HG03432 (cell line): ENCODE data around the gene GLIPR1.
"Not testable (repeated sequence)": the region's sequence is repeated elsewhere in the genome, so short reads cannot be mapped to it uniquely, and the experiment has no call there.

Experiments
- ATAC-seq: cut with Tn5 transposase; IDR thresholded peaks from one replicate; pipeline ENCODE4 v1.9.1; 2021; ENCODE audit warnings: mild to moderate bottlenecking, moderate library complexity; ENCODE audit not compliant: unreplicated experiment

The GLIPR1 gene

DNA sequence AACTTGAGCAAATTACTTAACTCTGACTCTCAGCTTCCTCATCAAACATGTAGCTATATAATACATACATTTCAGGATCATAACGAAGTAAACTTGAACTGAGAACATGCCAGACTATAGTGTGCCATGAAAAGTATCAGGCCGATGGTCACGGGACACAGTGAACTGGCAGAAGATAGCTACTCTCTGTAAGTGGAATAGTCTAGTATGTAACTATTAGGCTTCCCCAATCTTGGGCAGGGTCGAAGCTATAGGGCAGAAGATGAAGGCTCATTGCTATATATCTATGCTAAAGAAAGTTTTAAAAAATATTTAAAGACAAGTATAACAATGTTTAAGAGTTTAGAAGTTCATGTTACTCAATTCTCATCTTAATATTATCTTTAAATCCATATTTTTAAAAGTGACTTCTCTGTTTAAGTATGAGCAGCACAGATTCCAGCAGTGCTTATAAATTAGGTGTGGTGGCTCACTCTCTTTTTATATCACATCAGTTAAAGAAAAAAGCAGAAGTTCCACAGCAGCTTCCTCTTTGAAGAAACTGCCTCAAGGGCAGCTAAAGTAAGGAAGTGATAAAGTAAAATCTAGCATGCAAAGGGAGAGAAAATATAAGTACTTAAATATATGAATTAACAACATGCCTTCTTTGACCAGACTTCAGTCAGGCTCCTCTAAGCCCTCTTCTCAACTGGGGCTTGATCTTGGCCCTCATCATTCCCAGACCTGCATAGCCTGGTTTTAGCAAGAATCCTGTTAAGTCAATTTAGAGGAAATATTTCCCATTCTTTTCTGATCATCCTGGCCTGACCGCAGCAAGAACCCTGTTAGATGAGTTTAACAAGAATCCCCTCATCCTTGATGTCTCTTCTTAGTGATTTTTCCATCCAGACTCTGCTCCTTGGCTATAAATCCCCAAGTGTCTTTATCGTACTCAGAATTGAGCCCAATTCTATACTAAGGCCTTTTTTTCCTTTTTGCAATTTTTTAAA, 8.4 kb upstream of the GLIPR1 start:
- ATAC-seq: peak; percentile 49

DNA sequence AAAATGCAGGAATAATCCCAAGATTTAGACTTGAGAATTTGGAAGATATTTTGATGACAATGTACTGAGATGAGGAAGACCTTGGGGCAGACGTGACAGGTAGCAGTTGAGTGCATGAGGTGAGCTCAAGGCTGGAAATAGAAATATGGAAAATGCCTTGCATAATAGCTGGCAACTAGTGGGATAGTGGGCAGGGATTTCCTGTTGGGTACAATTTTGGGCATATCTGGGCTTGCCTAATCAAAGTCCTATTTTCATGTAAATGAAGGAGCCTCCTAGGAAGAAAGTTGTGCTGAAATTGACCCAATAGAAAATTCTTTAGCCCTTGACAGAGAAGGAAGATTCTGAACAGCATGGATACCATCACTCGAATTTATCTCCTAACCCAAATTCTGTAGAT, 6.4 kb upstream of the GLIPR1 start:
- ATAC-seq: no peak

DNA sequence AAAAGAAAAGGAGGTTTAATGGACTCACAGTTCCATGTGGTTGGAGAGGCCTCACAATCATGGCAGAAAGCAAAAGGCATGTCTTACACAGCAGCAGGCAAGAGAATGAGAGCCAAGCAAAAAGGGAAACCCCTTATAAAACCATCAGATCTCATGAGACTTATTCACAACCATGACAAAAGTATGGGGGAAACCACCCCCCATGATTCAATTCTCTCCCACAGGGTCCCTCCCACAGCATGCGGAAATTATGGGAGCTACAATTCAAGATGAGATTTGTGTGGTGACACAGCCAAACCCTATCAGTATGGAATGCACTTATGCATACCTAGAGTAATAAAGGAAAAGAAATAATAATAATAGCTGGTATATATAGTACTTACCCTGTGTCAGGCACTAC, 4.5 kb upstream of the GLIPR1 start:
- no peak for ATAC-seq

DNA sequence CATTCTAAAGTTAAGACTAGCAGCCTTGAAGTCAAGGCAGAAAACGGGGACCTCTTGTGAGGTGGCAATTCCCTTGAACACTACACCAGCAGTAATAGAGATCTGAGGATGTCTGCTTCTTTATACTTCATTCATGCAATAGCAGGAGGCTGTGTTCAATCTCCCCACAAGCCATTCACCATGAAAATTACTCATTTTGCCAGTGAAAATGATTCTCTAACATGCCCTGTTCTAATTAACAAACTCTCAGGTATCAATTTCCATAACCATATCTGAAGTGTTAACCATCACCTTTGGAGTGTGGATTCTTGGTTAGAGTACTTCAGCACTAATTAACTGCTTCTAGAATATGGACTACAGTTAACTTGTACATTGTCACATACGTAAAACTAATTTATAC, 3.4 kb upstream of the GLIPR1 start:
- no peak for ATAC-seq

DNA sequence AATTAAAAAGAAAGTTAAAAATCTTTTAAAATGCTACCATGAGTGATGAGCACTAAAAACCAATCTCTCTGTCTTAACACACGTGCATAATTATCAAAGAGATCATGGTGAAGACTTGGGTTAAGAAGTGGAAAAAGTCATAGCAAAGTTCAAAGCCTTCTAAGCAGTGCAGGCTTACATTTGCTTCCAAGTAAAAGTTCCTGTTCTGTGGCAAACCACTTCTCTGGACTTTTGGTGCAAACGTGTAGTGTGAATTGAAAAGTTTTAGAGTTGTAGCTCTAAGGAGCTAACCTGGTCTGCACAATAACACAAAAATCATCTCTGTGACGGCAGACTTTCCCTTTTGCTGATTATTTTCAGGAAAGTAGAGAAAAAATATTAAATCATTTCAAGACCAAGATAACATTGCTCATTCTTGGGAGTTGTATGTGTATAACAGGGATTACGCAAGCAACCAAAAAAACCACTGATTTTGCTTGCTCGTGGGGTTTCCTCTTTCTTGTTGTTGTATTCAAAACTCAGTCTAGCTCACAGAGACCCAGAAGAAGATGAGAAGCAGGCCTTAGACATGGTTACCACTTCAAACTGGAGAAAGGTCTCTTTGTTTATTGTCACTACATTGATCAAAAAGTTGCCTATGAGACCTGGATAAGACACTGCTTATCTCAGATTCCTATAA, 2.3 kb upstream of the GLIPR1 start:
- peak; percentile 16 for ATAC-seq

DNA sequence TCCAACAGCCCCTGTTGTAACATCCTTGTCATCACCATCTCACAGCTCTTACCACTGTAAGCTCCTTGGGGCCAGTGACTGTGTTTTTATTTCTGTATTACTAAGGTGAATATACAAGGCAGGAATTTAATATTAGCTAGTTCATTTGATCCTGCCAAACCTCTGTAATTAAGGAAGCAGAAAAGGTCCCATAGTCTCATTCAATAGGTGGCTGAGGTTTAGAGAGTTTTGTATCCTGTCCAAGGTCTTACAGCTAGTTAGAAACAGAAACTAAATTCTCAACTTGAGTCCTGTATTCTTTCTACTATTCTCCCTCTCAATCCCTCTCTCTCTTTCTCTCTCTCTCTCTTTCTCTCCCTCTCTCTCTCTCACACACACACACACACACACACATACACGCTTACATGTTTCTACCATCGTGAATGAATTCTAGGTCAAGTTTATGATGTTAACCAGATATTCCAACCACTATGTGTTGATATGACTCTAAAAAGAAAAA, 543 bp upstream of the GLIPR1 start:
- ATAC-seq: peak; percentile 34

DNA sequence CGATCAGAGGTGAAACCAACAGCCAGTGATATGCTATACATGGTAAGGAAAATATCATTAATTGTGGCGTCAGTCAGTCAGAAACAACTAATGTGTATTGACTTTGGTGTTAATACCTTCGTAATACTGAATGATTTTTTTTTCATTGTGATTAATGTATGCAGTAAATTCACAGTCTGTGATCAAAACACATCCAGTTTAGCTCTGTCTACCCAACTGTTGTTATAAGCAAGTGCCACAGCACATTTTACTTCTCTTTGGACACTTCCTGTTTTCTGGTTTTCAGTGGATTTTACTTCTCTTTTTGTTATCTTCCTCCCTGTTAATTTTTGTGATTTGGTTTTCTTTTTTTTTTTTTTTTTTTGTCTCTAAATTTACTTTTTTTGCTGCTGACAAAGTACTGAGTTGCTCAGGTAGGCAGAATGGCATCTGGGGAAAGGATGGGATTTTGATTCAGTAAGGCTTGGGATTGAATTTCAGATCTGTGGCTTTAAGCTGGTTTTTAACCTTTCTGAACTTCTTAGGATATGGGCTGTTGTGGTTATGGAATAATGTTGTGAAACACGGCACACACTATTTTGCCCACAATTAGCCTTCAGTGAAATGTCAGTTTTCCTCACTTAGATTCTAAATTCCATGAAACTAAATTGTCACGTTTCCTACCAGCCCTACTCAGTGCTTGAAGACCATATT, 604 bp downstream of the GLIPR1 start:
- peak; percentile 18 for ATAC-seq

DNA sequence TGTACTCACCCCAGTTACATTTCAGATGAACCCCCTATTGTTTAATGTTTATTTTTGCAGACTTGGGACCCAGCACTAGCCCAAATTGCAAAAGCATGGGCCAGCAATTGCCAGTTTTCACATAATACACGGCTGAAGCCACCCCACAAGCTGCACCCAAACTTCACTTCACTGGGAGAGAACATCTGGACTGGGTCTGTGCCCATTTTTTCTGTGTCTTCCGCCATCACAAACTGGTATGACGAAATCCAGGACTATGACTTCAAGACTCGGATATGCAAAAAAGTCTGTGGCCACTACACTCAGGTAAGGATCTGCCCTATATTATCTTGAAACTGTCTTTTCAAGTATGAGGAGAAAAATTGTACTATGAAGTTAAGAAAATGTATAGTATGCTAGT, 1.2 kb downstream of the GLIPR1 start:
- no peak for ATAC-seq

DNA sequence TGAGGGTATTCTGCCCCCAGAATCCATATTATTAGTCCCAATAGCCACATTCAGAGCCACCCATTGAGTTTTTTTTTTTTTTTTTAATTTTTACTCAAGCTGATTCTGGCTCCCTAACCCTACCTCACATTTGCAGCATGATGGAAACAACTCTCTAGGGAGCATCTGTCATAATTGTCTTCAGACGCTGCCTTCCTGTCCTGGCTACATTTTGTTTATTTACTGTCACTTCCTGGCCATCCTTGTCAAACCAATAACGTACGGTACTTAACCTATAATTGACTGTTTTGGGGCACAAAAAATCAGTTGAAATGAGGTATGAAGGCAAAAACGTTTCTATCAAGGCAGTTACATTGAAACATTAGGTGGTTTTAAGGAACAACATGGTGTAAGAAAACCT, 2.1 kb downstream of the GLIPR1 start:
- peak; percentile 19 for ATAC-seq

DNA sequence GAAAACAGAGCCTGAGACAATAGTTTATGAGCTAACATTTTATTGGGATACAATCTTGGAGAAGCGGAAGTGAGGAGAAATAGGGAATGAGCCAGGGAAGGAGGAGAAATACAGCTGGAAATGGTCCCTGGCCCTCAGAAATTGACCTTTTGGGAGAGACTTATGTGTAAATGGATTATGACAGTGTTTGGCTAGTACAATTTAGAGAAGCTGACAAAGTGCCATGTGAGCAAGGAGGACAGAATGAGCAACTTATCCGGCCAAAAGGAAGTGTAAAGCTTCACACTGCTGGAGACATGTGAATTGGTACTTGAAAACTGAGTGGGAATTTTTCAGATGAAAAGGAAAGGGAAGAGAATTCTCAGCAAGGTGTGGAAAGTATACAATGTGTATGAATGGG, 2.9 kb downstream of the GLIPR1 start:
- no peak for ATAC-seq

DNA sequence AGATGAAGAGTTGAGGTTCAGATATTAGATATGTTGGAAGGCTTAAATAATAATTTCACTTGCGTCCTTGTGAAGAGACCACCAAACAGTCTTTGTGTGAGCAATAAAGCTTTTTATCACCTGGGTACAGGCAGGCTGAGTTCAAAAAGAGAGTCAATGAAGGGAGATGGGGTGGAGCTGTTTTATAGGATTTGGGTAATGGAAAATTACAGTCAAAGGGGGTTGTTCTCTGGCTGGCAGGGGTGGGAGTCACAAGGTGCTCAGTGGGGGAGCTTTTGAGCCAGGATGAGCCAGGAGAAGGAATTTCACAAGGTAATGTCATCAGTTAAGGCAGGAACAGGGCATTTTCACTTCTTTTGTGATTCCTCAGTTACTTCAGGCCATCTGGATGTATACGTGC, 3.9 kb downstream of the GLIPR1 start:
- not testable (repeated sequence) for ATAC-seq

DNA sequence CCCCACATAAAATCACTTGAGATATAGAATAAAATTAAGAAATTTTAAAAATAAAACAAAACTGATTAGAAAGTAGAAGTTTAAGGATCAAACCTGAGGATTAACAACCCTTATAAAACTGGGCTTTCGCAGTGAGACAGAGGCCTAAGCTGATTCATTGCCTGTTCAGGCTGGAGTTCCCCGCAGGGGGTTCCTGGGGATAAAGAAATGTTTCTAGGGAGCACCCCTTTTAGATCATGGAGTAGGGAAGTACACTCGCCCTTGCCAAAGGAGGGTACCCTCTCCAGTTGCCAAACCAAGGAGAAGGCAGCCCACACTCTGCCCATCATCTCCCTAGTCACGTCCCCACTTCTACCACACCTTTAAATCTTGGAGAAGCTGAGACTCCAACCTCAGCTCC, 6.8 kb downstream of the GLIPR1 start:
- ATAC-seq: no peak

DNA sequence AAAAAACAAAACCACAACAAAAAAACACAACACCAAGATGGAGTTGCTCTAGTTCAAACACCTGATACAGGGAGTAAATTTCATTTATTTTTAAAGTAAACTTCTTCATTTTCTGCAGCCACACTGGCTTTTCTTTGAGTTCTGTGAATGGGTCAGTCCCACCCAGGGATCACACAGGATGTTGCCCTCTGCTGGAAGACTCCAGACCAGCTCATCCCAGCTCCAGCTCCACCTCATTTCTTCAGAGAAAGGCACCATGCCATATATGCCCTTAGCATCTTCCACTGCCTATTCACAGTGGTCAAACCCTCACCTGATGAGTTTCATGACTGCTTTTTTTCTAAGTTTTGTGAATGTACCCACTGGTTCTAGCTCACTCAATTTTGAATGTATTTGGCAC, 8.0 kb downstream of the GLIPR1 start:
- ATAC-seq: peak; percentile 55

DNA sequence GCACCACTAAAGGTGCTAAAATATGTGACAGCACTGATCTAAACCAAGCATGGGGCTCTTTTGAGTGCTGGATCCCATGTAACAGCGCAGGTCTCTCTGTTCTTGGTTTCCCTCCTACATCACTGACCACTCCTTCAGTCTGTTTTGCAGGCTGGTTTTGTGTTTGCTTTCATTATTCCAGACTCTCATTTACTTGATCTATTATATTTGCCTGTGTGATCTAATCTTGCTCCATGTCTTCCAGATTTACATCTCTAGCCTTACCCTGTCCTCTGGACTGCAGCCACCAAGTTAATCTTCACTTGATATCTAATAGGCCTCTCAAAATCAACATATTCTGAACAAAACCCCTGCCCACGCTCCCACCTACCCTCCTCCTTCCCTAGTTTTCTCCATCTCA, 8.6 kb downstream of the GLIPR1 start:
- ATAC-seq: no peak

DNA sequence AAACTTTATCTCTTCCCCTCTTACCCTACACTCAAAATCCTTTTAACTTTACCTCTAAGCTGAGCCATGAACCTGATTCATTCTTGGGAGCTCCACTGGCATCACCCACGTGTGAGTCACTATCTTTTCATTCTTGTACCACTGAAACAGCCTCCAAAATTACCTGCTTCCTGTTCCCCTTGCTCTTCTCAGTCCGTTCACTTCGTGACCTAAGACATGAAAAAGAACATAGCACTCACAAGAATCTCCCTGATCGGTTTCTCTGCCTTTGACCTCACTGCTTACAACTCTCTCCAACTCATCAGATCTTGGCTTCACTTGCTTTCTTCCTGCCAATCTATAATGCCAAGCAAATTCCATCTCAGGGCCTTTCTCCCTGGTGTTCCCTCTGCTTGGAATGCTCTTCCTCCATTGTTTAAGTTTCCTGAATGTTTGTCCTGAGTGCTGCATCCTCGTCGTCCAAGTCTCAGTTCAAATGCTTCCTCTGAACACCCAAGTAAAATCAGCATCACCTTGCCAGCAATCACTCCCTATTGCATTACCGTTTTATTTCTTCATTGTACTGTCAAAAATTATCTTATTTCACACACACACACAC, 9.2 kb downstream of the GLIPR1 start:
- ATAC-seq: peak; percentile 60

DNA sequence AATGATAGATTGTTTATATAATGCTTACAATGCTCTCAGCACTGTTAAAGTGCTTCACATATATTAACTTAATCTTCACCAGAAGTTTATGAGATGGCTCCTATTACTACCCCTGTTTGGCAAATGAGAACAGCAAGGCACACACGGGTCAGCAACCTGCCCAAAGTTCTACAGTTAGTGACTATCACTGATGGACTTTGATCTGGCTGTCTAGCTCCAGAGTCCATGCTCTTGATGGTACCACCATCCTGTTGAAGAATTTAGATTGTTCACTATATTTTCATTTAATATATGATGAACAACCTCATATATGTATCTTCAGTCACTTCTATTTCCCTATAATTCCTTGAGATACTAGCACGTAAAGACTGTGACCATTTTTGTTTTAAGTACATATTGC, 10.6 kb downstream of the GLIPR1 start:
- no peak for ATAC-seq

DNA sequence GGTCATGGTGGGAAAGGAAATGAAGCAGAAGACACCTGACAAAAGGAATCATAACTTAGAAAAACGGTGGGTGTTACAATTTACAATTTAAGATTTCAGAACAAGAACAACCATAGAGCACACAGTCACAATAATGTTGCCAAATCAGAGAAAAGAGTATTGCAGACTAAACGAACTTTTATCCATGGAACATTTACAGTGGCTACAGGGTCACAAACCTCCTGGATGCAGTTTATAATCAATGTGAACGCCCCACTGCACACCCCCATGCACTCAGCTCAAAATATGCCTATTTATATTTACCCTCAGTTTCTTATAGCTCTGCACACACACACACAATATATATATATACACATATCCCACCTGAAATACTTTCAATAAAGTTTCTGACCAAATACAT, 22.9 kb downstream of the GLIPR1 start:
- no peak for ATAC-seq

DNA sequence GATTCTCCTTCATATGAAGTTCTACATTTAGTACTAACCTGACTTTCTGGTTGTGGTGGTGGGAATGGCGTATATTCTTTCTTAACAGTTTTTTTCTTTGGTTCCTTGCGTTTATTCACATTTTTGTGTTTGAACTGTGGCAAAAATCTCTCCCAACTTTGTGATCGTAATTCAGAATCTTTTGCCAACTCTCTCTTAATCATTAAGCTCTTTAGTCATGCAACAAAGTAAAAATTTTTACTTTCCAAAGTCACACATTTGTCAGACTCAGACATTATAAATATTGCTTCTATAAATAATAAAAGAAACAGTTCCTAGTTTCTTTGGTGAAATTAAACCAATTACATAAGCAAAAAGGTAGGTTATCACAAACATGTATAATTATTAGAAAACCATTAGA, 23.3 kb downstream of the GLIPR1 start:
- no peak for ATAC-seq

DNA sequence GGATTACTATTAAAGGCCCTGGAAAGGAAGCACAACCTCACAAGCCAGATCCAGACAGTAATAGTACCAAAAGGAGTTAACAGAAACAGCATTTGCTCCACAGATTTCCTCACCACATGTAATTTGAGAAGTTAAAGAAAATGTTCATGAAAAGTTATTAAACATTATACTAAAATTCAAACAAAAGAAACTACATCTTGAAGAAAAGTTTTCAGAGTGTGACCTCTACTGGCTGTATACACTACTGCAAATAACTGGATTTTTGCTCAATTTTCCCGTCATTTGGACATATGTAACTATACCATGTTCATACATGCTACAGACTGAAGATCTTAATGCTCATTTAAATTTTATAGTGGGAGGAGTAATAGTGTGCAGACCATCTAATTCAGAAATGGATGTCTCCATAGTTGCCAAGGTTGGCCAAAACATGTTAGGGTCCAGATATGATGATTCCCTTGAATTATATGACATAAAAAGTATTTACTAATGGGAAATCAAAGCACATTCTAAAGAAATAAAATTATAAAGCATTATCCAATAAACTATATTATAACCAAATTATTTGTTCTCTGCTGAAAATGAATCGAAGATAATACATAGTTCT, 25.3 kb downstream of the GLIPR1 start:
- ATAC-seq: no peak

DNA sequence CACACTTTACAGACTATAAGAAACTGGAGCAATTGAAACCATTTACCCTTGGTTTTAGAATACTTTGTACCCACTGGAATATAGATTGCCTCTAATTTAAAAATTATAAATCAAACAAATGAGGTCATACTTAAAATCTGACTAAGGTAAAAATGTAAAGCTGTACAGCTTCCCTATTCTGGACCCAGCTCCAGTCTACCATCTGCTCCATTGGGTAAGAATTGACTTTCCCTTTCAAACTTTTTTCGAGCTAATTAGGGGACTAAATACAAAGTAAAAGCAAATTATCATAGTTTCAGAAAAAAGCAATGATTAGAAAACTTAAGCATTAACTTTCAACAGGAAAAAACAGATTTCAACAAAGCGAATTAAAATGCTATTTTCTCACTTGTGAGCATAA, 26.5 kb downstream of the GLIPR1 start:
- ATAC-seq: no peak

DNA sequence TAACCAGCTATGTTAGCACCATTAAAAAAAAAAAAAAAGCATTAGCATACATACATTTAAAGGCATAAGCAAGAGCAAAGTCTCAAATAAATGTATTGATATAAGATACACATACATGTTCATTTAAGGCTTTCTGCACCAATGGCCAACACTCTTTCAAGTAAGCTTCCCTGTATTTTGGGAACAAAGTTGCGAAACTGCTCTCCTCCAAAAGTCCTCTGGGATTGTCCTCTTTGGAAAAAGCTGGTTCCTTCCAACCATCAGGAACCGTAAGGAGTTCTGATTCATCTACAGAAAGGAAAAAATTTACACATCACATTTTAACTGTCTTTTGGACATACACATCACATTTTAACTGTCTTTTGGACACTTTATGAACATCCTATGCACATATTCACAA, 27.6 kb downstream of the GLIPR1 start:
- ATAC-seq: no peak
